ENCODE measurements around the gene DHODH.

The DHODH gene

GRCh38 chr16:71971571-71971970 is 37.0 kb upstream of the DHODH start:
- H3K4me3 ChIP-seq (ENCODE audit: low read depth, low read length) = no peak overlapping the region
- DNase-seq (ENCODE audit: low read depth) = no peak
- TF ChIP-seq CTCF (IDR thresholded peaks at IDR 0.05; ENCODE audit: insufficient read depth, low read depth, low read length, missing control alignments) = no peak

DNA sequence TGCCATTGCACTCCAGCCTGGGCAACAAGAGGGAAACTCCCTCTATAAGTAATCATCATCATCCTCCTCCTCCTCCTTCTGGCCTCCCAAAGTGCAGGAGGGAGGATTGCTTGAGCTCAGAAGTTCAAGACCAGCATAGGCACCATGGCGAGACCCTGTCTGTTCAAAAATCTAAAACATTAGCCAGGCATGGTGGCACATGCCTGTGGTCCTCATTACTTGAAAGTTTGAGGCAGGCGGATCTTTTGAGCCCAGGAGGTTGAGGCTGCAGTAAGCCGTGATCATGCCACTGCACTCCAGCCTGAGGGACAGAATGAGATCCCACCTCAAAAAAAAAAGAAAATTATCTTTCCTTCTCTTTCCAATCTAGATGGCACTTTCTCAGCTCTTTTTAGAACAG is 36.2 kb upstream of the DHODH start:
- DNase-seq (ENCODE audit: low read depth) = no peak
- no peak overlapping the region for H3K4me3 ChIP-seq (ENCODE audit: low read depth, low read length)
- TF ChIP-seq CTCF (IDR thresholded peaks at IDR 0.05; ENCODE audit: insufficient read depth, low read depth, low read length, missing control alignments) = no peak

DNA sequence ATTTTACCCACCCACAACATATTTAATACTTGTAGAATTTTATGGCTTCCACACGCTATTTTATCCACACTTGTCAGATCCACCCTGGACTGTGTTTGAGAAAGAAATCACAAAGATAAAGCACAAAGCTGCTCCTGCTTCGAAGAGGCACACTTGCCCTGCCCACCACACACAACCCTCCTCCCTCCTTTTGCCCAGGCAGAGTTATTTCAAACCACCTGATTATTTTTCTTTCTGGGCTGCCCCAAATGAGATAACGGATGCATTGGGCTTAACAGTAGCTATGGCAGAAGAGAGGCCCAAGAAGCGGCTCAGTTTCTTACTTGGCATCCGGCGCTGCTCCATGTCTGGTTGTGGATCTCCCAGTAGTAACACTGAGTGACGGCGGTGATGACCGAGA is 35.5 kb upstream of the DHODH start:
- TF ChIP-seq CTCF (IDR thresholded peaks at IDR 0.05; ENCODE audit: insufficient read depth, low read depth, low read length, missing control alignments) = no peak
- no peak for DNase-seq (ENCODE audit: low read depth)
- no peak overlapping the region for H3K4me3 ChIP-seq (ENCODE audit: low read depth, low read length)

GRCh38 chr16:71974068-71974818 is 34.3 kb upstream of the DHODH start:
- no peak for TF ChIP-seq CTCF (IDR thresholded peaks at IDR 0.05; ENCODE audit: insufficient read depth, low read depth, low read length, missing control alignments)
- no peak overlapping the region for H3K4me3 ChIP-seq (ENCODE audit: low read depth, low read length)
- DNase-seq (ENCODE audit: low read depth) = no peak

- no peak overlapping the region for H3K4me3 ChIP-seq (ENCODE audit: low read depth, low read length)
- no peak for DNase-seq (ENCODE audit: low read depth)
- no peak for TF ChIP-seq CTCF (IDR thresholded peaks at IDR 0.05; ENCODE audit: insufficient read depth, low read depth, low read length, missing control alignments)
Observed at GRCh38 chr16:71985262-71985974, 23.1 kb upstream of the DHODH start.

GRCh38 chr16:71986131-71986530 is 22.4 kb upstream of the DHODH start:
- DNase-seq (ENCODE audit: low read depth) = no peak
- no peak overlapping the region for H3K4me3 ChIP-seq (ENCODE audit: low read depth, low read length)
- TF ChIP-seq CTCF (IDR thresholded peaks at IDR 0.05; ENCODE audit: insufficient read depth, low read depth, low read length, missing control alignments) = no peak

Data from GM12865 (cell line).